ENCODE measurements around the gene MAD1L1. TPM values are rescaled to one million over a fixed set of nuclear protein-coding genes. Genes with fewer than 3 reads are reported as not detected.

The MAD1L1 gene
- total RNA-seq, 1 donor from 2014 or later = 32.7 TPM

GRCh38 chr7:2166625-2167280, 66.0 kb downstream of the MAD1L1 start:
- Mint-ChIP-seq H3K4me1 (ENCODE audit: unreplicated experiment) (peaks cover 29% of the 10 kb centered on the region), H3K4me3 (ENCODE audit: unreplicated experiment) (no peak overlapping the region), H3K27me3 (ENCODE audit: unreplicated experiment) (no peaks in the 10 kb centered on the region), H3K36me3 (ENCODE audit: unreplicated experiment) (peaks cover 17% of the 10 kb centered on the region), H3K27ac (ENCODE audit: unreplicated experiment) (no peak overlapping the region), H3K9me3 (ENCODE audit: unreplicated experiment) (no peaks in the 10 kb centered on the region)
- DNase-seq (ENCODE audit: extremely low spot score, unreplicated experiment) = peak; percentile 72
- TF ChIP-seq CTCF (IDR thresholded peaks at IDR 0.05) = no peak

- Mint-ChIP-seq H3K36me3 (ENCODE audit: unreplicated experiment) (peaks cover 15% of the 10 kb centered on the region), H3K27ac (ENCODE audit: unreplicated experiment) (no peak overlapping the region), H3K27me3 (ENCODE audit: unreplicated experiment) (no peaks in the 10 kb centered on the region), H3K4me1 (ENCODE audit: unreplicated experiment) (peaks cover 30% of the 10 kb centered on the region), H3K9me3 (ENCODE audit: unreplicated experiment) (no peaks in the 10 kb centered on the region), H3K4me3 (ENCODE audit: unreplicated experiment) (no peak overlapping the region)
- peak; percentile 78 for DNase-seq (ENCODE audit: extremely low spot score, unreplicated experiment)
- TF ChIP-seq CTCF (IDR thresholded peaks at IDR 0.05) = no peak
These were observed 66.8 kb downstream of the MAD1L1 start for GRCh38 chr7:2165610-2166594.

GRCh38 chr7:2165239-2165609, 67.5 kb downstream of the MAD1L1 start:
- no peak for TF ChIP-seq CTCF (IDR thresholded peaks at IDR 0.05)
- peaks cover 12% of the 10 kb centered on the region for H3K36me3 Mint-ChIP-seq (ENCODE audit: unreplicated experiment)

GRCh38 chr7:2164646-2165045, 68.1 kb downstream of the MAD1L1 start:
- H3K27me3 Mint-ChIP-seq (ENCODE audit: unreplicated experiment) = no peaks in the 10 kb centered on the region
- H3K4me1 Mint-ChIP-seq (ENCODE audit: unreplicated experiment) = peaks cover 20% of the 10 kb centered on the region
- H3K27ac Mint-ChIP-seq (ENCODE audit: unreplicated experiment) = no peak overlapping the region
- H3K4me3 Mint-ChIP-seq (ENCODE audit: unreplicated experiment) = no peak overlapping the region
- H3K9me3 Mint-ChIP-seq (ENCODE audit: unreplicated experiment) = no peaks in the 10 kb centered on the region
- H3K36me3 Mint-ChIP-seq (ENCODE audit: unreplicated experiment) = peaks cover 9% of the 10 kb centered on the region
- TF ChIP-seq CTCF (IDR thresholded peaks at IDR 0.05) = no peak
- peak; percentile 64 for DNase-seq (ENCODE audit: extremely low spot score, unreplicated experiment)

More at GRCh38 chr7:2165239-2165609, 67.5 kb downstream of the MAD1L1 start:
- H3K27ac Mint-ChIP-seq (ENCODE audit: unreplicated experiment) = no peak overlapping the region
- no peak overlapping the region for H3K4me3 Mint-ChIP-seq (ENCODE audit: unreplicated experiment)
- DNase-seq (ENCODE audit: extremely low spot score, unreplicated experiment) = peak; percentile 59
- no peaks in the 10 kb centered on the region for H3K27me3 Mint-ChIP-seq (ENCODE audit: unreplicated experiment)
- no peaks in the 10 kb centered on the region for H3K9me3 Mint-ChIP-seq (ENCODE audit: unreplicated experiment)
- peaks cover 25% of the 10 kb centered on the region for H3K4me1 Mint-ChIP-seq (ENCODE audit: unreplicated experiment)

All from osteocyte (in vitro differentiated cells).